T1000 (cell line): ENCODE results near the gene TAS1R3.

Experiments
- DNase-seq: peaks from one replicate; lab custom pipeline; 2025; ENCODE audit warnings: mixed read lengths; lab: John Stamatoyannopoulos, UW

TAS1R3 gene

DNA sequence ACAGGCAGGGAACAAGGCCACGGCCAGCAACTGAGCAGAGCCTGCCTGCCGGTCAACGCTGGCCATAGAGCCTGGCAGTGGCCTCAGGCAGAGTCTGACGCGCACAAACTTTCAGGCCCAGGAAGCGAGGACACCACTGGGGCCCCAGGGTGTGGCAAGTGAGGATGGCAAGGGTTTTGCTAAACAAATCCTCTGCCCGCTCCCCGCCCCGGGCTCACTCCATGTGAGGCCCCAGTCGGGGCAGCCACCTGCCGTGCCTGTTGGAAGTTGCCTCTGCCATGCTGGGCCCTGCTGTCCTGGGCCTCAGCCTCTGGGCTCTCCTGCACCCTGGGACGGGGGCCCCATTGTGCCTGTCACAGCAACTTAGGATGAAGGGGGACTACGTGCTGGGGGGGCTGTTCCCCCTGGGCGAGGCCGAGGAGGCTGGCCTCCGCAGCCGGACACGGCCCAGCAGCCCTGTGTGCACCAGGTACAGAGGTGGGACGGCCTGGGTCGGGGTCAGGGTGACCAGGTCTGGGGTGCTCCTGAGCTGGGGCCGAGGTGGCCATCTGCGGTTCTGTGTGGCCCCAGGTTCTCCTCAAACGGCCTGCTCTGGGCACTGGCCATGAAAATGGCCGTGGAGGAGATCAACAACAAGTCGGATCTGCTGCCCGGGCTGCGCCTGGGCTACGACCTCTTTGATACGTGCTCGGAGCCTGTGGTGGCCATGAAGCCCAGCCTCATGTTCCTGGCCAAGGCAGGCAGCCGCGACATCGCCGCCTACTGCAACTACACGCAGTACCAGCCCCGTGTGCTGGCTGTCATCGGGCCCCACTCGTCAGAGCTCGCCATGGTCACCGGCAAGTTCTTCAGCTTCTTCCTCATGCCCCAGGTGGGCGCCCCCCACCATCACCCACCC is at the start of gene TAS1R3:
Gene TAS1R3 (plus strand): TSS at position 213 of the 898 bp plus-strand sequence. CDS start 66 bp downstream, at position 279.
- peak; percentile 58 for DNase-seq

DNA sequence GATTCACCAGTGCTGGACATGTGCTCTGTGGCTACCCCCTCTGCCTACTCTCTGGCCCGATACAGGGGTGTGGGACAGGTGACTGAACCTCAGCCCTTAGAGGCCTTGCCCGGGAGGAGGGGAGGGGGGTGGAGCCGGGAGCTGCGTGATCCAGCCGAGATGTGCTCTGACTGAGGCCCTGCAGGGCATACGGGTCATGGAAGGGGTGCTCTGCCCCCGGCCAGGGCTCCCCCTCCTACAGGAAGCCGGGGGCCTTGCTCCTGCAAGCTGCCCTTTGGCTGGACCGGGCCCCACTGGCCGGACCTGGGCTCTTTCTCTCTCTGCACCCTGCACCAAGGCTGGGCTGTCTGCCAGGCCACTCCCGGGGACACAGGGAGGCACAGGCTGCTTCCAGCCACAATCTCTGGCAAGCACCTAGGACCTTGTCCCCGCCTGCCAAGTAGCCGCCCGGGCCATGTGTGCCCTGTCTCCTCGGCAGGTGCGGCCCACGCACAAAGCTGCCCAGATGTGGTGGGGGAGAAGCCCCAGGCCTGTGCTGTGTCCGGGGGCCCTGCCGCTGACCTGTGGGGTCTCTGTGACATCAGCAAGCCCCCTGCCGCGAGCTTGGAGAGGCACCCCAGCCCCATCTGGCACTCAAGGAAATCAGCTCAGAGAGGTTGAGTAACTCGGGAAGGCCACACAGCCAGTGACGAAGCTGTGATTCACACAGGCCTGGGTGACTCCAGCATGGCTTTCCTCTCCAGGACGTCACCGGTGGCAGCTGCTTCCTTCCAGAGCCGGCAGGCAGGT is 49.4 kb upstream of the TAS1R3 start:
- DNase-seq, result no peak

DNA sequence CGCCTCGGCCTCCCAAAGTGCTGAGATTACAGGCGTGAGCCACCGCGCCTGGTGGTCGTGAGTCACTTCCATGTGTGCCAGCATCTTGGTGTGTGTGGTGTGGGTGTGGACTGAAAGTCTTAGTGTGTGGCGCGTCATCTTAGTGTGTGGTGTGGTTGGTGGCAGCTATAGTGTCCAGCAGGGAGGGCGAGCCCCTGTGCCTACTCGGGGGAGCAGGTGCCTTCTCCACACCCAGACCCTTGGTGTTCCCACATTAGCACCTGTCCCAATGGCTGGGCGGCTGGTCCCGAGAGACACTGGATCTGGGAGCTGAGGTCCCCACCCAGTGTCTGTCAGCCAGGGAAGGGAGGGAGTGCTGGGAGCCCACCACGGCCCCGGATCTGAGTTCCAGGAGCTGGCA is 48.1 kb upstream of the TAS1R3 start:
- DNase-seq, result no peak

DNA sequence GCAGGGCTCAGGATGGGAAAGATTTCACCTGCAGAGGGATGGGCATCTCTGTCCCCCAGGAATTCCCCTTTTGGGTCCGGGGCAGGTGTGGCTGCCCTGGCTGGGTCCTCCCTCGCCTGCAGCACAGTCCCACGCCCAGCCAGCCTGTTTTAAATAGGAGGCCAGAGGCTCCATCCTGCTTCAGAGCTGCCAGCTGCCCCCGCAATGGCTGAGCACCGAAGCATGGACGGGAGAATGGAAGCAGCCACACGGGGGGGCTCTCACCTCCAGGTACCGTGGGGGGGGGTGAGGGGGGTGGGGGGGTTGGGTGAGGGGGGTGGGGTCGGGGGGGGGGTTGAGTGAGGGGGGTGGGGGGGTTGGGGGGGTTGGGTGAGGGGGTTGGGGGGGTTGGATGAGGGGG is 47.3 kb upstream of the TAS1R3 start:
- no peak for DNase-seq

DNA sequence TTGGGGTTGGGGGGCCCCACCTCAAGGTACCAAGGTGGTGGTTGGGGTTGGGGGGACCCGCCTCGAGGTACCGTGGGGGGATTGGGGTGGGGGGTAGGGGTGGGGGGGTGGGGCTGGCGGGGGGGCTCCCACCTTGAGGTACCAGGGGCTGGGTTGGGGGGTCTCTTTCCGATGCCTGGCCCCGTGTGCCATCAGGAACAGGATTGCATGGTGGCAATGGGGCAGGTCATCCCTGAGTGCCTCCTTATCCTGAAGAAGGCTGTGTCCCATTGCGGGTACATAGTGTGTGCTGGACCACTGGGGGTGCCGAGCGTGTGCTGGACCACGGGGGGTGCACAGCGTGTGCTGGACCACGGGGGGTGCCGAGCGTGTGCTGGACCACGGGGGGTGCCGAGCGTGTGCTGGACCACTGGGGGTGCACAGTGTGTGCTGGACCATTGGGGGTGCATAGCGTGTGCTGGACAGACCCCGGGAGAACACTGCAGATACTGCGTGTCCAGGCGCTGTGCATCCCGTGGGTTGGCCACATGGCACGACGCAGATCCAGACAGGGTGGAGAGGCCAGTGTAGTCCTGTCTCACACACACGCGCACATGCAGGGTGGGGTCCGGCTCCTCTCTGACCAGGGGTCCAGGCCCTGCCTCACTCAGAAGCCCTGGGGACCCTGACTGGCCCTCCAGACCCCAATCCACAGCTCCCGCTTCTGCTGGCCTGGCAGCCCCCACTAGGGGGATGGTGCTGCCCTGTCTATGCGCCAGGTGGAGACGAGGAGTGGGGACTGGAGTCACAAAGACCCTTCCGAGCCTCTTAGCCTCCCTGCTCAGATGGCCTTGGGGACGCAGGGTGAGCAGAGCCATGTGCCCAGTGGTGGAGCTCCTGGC is 46.6 kb upstream of the TAS1R3 start:
- no peak for DNase-seq

- DNase-seq, result no peak
Observed at GRCh38 chr1:1285102-1285571, 45.9 kb upstream of the TAS1R3 start.

GRCh38 chr1:1285611-1286311 is 45.3 kb upstream of the TAS1R3 start:
- no peak for DNase-seq

DNA sequence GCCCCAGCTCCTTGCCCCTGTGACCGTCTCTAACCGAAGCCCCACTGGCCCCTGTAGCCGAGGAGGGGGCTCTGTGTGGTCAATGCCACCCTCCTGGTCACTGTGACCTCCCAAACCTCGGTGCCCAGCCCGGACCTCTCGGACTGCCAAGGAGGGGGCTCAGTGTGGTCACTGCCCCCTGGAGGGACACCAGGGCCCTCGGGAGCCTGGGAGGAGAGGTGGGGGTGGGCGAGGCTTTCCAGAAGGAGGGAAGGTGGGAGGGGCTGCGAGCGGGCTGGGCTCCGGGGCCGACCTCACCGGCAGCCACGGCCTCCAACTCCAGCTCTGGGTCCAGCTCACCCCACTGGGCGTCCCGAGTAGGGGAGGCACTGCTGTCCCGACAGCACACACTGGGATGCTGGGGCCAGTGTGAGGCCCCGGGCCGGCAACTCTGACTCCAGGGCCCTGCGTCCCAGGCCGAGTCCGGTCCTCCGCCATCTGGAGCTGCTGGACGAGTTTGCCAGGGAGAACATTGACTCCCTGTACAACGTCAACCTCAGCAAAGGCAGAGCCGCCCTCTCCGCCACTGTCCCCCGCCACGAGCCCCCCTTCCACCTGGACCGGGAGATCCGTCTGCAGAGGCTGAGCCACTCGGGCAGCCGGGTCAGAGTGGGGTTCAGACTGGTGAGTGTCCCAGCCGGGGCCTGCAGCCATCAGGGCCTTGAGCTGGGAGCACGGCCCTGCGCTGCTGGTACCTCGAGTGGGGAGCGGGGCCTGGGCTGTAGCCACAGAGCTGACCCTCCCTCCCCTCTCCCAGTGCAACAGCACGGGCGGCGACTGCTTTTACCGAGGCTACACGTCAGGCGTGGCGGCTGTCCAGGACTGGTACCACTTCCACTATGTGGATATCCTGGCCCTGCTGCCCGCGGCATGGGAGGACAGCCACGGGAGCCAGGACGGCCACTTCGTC is 44.5 kb upstream of the TAS1R3 start:
- DNase-seq, result no peak

DNA sequence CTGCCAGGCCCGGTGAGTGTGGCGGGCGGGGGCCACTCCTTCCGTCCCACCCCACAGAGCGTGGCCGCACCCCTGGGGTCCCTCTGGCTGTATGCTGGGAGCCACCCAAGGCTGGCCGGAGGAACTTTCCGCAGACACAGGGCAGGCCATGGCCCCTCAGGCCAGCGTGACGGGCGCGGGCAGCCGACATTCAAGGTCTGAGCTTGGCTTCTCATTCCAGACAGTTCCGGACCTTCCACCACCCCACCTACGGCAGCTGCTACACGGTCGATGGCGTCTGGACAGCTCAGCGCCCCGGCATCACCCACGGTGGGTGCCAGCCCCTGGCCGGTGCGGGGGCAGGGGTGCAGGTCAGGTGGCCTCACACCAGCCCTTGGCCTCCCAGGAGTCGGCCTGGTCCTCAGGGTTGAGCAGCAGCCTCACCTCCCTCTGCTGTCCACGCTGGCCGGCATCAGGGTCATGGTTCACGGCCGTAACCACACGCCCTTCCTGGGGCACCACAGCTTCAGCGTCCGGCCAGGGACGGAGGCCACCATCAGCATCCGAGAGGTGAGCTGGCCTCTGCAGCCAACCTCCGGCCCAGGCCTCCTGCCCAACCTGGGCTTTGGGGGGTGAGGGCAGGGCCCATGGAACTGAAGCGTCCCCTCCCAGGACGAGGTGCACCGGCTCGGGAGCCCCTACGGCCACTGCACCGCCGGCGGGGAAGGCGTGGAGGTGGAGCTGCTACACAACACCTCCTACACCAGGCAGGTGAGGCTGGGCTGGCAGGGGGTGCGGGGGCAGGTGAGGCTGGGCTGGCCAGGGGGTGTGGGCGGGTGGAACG is 43.6 kb upstream of the TAS1R3 start:
- no peak for DNase-seq

DNA sequence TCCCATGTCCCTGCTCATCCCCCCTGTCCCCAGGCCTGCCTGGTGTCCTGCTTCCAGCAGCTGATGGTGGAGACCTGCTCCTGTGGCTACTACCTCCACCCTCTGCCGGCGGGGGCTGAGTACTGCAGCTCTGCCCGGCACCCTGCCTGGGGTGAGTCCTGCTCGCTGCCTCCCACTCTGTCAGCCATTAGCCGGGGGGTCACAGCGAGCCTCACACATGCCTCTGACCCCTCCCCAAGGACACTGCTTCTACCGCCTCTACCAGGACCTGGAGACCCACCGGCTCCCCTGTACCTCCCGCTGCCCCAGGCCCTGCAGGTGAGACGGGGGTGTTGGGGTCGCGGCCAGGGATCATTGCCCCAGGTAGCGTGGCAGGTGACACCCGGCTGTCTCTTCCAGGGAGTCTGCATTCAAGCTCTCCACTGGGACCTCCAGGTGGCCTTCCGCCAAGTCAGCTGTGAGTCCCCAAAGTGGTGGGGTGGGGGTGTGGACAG is 40.8 kb upstream of the TAS1R3 start:
- peak; percentile 75 for DNase-seq

- no peak for DNase-seq
Observed at GRCh38 chr1:1291023-1291528, 40.0 kb upstream of the TAS1R3 start.

- peak; percentile 29 for DNase-seq
Observed at GRCh38 chr1:1291548-1292441, 39.3 kb upstream of the TAS1R3 start.

GRCh38 chr1:1292442-1292779 is 38.7 kb upstream of the TAS1R3 start:
- no peak for DNase-seq

GRCh38 chr1:1292851-1293250 is 38.2 kb upstream of the TAS1R3 start:
- DNase-seq, result no peak

GRCh38 chr1:1293263-1294249 is 37.5 kb upstream of the TAS1R3 start:
- no peak for DNase-seq

DNA sequence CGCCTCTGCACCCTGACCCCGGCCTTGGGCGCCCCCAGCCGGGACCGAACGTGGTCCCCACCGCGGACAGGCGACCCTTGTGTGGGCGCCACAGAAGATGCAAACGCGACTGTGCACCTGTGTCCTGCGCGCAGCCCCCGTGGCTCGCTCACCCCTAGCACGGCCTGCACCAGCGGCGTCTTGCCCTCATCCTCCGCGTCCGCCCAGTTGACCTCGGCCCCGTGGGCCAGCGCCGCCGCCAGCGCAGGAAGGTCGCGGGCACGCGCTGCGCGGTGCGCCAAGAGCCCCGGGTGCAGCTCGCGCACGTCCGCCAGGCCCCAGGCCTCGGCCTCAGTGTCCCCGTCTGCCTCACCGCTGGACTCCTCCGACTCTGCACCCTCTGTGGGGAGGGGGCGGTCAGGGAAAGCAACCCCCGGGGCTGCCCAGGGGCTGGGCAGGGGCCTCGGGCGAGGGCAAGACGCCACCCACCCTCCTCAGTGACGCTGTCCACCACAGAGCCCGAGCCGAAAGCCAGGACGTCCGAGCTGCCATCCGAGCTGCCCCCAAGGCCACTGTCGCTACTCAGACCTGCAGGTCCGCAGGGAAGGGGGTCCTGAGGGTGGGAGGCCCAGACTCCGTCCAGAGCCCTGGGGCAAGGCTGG is 36.7 kb upstream of the TAS1R3 start:
- DNase-seq, result no peak
